Activated T-cell treated with anti-CD3 and anti-CD28 coated beads for 24 hours (primary cell): ENCODE results near the gene ZFYVE19.

Experiments
- DNase-seq: peaks from one replicate; pipeline ENCODE4 v3.0.0-alpha.2; 2020; ENCODE audit warnings: low read depth

Gene ZFYVE19, protein sequence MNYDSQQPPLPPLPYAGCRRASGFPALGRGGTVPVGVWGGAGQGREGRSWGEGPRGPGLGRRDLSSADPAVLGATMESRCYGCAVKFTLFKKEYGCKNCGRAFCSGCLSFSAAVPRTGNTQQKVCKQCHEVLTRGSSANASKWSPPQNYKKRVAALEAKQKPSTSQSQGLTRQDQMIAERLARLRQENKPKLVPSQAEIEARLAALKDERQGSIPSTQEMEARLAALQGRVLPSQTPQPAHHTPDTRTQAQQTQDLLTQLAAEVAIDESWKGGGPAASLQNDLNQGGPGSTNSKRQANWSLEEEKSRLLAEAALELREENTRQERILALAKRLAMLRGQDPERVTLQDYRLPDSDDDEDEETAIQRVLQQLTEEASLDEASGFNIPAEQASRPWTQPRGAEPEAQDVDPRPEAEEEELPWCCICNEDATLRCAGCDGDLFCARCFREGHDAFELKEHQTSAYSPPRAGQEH

DNA sequence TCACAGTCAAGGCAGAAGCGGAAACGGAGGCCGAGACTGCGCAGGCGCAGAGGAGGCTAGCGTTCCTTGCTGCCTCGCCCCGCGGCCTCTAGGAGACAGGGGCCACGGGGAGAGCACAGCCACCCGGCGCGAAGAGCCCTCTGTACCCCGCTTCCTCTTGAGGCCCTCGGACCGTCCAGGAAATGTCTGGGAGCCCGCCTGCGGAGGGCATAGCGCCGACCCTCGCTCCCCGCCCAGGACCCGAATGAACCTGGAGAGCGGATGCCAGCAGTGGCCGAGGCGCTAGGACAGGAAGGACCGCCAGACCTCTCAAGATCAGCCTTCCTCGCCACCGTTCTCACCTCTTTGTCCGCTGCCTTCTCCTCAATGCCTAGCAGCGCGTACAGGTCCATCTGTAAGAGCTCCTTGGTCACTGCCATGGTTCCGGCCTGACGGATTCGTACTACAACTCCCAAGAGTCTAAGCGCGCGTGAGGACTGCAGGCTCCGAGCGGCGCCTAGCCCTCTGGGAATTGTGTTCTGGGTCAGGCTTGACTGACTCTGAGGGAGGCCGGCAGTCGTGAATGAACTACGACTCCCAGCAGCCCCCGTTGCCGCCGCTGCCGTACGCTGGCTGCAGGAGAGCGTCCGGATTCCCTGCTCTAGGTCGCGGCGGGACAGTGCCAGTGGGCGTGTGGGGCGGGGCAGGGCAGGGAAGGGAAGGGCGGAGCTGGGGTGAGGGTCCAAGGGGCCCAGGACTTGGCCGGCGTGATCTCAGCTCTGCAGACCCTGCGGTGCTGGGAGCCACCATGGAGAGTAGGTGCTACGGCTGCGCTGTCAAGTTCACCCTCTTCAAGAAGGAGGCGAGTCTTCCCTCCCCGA is at the start of gene ZFYVE19, which contains the start of gene DNAJC17:
Gene ZFYVE19 (plus strand): TSS at position 62 of the 860 bp plus-strand sequence. CDS start 501 bp downstream, at position 563.
Gene DNAJC17 (minus strand): TSS at position 446 of the 860 bp plus-strand sequence. CDS start 27 bp downstream, at position 419.
- peak; percentile 90 for DNase-seq

DNA sequence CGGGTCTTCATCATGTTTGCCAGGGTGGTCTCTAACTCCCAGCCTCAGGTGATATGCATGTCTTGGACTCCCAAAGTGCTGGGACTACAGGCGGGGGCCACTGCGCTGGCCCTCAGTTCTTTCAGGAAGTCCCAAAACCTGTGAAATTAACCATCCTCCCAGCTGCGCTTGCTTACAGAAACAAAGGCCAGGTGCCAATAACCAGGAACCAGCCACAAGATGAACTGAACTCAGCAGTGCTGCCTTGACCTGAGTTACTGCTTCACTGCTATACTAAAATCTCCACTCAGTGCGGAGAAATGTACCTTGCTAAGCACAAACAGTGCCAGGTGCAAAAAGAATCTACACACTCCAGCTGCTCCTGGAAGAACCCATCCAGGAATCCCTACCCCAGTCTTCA is 46.9 kb upstream of the ZFYVE19 start:
- no peak for DNase-seq

DNA sequence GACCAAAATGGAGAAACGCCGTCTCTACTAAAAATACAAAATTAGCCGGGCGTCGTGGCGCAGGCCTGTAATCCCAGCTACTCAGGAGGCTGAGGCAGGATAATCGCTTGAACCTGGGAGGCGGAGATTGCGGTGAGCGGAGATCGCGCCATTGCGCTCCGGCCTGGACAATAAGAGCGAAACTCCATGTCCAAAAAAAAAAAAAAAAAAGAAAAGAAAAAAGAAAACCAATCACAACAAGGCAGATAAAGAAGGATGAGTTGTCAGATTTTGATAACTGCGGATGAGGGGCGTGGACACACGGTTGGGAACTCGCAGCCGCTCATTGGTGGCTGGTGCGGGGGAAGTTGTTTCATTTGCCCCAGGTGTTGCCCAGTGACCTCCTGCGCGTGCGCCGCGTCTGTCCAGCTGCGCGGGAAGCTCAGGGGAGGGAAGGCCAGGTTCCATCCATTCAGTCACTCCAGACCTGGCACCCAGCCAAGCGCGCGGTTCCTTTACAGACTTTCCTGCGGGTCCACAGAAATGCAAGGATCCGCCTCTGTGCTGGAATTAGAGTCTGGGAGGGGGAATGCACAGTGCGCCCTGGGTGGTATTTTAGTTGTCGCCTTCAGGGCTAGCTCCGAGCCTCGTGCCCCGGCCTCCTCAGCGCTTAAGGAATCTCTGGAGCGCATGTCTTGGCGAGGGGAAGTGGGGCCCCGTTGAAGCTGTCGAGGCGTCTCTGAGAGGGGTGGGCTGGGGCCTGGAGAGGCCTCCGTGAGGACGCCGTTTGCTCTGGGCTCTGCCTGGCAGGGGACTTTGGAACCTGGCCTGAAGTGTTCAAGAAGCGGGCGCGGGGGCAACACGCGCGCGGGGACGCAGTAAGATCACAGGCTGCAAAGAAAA is 43.7 kb upstream of the ZFYVE19 start:
- peak; percentile 20 for DNase-seq

DNA sequence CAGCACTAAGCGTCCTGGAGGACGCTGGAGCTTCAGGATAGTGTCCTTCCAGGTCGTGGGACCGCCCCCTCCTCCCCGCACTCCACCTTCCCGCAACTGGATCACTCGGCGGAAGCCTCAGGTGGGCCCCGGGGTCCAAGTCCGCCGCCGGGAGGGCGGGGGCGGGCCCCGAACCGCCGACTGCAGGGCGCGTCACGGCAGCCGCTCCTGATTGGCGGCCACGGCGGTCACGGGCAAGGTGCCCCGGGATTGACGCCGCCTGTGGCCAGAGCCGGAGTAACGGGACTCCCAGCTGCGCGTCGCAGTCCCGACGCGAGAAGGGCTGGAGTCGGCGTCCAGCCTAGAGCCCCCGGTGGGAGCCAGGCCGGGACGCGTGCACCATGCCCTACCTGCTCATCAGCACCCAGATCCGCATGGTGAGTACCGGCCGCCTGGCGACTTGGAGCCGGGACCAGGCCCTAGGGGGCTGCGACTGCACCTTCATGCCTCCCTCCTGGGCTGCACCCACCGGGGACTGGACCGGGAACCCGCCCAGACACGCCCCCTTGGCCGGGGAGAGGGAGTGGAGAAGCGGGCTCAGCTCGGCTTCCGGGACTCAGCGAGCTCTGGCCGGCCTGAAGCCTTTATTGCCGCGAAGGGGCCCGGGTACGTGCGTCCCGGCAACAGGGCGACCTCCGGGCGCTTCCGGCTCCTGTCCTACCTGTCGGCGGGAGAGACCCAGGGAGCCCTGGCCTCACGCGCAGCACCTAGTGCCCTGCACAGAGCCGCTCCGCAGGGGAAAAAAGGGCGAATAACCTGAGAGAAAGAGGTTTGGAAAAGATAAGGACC is 42.9 kb upstream of the ZFYVE19 start, which contains the start of gene GCHFR:
Gene GCHFR (plus strand): TSS at position 268 of the 828 bp plus-strand sequence. CDS start 113 bp downstream, at position 381.
- peak; percentile 45 for DNase-seq

DNA sequence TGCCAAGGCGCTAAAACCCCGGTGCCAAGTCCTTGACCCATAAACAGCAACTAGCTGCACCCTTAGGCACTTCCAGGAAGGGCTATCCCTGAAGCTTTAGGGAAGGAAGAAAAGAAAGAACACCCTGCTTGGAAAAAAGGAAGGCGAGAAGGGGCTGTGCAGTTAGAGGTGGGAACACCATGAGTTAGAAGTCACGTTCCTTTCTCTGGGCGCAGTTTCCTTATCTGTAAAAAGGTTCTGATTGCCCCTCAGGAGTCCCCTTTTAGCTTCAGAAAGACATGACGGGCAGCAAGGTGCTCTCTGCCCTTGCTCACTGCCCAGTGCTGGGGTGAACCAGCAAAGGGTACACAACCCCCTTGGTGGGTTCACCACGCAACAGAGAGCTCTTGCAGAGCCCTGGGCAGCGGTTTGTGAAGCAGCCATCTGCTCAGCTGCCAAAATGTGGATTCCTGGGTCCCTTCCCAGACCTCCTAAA is 42.2 kb upstream of the ZFYVE19 start:
- DNase-seq: no peak

DNA sequence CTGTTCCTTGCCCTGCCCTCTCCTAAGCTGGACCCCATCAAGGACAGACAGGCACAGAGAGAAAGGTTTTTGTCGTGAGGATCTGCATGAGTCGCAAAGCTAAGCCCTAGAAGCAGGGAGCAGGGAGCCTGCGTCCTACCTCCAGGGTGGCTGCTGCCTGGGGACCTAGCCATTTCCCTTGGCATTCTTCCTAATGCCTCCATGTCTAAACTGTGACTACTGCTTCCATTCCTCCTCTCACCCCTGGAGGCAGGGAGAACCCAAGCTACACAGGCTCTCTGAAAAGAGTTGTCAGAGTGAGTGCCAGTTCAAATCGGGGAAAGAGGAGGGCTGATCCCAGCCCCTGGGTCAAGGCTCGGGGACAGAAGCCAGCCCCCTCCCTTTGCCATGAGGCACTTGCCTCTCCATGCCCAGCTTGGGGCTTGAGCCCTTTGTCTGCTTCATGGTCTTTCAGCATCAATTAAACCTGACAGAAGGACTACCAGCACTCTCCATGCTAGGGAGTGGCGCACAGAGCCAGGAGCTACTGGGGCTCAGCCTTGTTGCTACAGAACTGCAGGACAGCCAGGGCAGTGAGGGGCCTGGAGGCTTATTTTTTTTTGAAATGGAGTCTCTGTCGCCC is 40.6 kb upstream of the ZFYVE19 start:
- DNase-seq: no peak

DNA sequence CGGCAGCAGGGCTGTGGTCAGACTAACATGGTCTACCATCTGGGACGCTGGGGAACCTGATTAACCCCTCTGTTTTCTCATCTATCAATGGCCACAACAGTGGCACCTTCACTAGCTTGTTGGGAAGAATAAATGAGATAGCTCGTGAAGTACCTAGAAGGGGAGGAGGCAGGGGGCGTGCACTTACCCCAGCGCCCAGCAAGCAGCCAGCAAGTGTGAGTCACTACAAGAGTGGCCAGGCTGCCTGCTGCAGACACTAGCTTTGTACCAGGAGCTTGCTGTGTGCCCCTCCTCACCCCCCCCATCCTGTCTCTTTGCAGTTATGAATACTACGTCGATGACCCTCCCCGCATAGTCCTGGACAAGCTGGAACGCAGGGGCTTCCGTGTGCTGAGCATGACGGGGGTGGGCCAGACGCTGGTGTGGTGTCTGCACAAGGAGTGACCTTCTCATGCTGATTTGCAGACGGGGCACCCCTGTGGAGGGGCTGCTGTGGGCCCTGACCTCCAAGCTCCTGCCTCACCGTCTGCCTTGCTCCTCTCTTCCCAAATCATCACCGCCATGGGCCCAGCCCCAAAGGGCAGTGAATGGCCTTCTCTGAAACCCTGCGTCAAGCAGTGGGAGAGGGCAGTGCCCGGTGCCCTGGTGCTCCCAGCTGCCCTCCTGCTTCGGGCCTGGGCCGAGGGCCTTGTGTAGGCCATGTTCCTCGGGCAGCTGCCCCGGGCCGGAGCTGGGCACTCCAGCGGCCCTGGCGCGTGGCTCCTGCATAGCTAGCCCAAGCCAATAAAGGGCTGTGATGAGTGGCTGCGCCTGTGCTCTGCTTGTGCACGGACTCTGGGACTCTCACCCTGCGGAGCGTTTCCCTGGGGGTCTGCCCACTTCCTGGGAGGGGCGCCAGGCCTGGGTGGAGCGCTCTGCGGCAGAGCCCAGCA is 39.7 kb upstream of the ZFYVE19 start:
- DNase-seq: no peak

DNA sequence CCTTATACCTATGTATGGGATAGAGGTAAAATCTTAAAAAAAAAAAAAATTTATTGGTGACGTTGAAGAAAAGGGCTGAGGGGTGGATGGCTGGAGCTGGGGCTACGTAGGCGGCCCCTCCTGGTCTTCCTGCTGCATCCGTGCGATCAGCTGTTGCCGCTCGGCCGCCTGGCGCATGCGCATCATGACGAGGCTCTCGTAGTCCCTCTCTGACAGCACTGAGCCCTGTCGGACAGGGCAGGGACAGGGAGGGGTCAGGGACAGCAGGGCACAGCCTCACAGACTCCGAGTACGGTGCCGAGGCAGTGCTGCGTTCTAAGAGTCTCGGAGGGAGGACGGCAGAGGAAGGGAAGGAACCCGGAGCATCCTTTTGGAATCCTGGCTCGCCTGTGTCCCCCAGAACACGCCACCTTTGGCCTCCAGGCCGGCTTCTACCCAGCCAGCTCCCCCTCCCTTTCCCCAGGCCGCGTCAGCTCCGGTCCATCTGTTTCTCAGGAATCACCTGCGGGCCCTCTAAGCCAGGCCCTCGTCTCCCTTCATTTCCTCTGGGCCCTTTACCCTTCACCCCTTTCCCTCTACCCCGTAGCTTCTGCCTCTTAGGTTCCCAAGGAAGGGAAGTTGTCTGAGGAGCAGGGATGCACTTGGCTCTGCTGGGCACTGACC is 38.9 kb upstream of the ZFYVE19 start:
- DNase-seq: no peak

DNA sequence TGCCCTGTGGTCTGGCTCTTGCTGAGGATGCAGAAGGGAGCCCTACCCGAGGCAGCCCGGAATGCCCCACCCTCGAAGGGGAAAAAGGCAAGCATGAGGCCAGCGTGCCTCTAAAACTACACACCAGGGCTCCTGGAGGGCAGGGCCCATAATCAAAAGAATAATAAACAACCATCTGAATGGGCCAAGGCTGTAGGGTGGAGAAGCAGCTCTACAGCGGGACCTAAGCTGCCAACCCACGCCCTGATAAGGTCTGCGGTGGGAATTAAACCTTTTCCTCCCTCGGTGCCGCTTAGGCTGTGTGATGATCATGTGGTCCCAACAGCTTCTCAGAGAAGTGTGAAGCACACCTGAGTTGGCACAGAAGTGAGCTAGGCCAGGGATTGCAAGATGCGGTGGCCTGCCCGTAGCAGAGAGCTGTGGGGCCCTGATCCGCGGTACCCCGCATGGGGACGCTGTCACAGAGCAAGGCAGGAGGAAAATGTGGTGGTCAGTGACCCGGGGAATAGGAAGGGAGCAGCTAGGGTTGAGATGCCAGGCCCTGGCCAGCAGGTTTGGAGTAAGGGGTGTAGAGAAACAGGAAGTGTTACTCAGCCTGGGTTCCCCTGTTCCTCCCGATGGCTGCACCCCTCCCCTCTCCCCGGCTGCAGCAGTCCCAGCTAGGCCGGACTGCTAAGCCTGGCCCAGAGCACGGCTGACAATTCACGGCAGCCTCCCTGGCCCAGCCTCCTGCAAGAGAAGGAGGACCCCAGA is 38.2 kb upstream of the ZFYVE19 start:
- no peak for DNase-seq

DNA sequence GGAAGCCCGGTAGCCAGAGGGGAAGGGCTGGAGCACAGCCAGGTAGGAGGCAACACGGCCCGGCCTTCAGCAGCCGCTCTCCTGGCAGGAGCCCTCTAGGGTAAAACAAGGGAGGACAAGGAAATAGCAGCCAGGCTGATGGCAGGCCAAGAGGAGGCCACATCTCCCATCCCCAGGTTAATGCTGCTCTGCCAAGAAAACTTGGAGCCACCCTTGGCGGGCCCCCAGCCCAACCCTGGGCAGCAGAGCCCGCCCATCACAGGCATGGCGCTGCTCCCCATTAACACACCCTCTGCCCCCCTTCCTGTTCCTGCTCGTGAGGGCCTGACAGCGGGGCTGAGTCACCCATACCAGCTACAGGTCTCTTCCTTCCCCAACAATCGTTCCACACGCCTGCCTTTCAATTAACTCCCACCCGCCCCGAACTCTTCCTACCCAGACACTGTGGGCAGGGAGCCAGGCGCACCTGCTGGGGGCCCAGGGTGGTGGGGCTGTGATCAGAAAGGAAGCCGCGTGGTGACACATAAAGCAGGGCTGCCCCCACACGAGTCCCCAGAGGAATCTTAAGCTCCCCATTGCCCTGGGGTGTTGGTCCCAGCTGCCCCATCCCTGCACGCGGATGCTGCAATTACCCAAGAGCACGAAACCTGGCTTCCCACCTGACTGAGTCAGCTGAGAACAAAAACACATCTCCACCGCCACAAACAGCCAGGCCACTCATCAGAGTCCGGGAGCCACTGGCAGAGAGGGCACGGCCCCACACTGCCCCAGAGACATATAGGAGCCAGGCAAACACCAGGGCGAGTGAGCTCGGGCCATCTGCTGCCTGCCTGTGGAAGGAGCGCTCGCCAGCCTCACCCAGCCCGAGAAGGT is 37.4 kb upstream of the ZFYVE19 start, which contains the start of gene C15orf62:
Gene C15orf62 (plus strand): TSS at position 707 of the 873 bp plus-strand sequence. CDS start 516 bp downstream, outside the sequence.
- DNase-seq: peak; percentile 65

DNA sequence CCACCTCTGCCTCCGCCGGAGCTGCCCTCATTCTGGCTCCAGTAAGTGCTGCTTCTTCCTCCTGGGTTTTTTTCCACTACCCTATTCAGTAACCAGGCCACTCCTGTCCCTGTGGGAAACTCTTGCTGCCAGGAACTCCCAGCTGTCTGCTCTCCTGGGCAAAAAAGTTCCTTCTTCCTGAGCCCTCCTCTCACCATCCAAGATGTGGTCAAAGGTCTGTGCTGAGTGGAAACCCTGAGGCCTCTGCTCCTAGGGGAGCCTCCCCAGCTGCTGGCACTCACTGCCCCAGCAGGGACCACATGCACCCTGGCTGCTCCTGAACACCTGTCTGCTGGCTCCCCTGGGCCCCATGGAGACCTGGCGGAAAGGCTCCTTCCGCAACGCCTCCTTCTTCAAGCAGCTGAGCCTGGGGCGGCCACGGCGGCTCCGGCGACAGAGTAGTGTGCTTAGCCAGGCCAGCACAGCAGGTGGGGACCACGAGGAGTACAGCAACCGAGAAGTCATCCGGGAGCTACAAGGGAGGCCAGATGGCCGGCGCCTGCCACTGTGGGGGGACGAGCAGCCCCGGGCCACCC is 36.7 kb upstream of the ZFYVE19 start:
- no peak for DNase-seq

DNA sequence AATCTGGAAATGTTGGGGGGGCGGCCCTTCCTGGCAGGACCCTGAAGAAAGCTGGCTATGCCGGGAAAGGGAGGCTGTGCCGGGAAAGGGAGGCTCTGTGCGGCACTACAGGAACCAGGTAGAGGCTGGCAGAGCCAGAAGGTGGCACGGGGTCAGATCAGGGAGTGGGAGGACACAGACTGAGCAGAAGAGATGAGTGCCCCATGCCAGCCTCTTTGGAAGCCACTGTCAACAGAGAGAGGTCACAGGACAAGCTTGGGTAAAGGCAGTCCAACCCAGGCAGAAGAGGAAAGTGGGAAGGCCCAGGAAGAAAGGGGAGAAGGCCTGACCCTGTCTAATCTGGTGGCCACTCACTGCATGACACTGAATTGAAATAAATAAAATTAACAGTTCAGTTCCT is 35.6 kb upstream of the ZFYVE19 start:
- no peak for DNase-seq

DNA sequence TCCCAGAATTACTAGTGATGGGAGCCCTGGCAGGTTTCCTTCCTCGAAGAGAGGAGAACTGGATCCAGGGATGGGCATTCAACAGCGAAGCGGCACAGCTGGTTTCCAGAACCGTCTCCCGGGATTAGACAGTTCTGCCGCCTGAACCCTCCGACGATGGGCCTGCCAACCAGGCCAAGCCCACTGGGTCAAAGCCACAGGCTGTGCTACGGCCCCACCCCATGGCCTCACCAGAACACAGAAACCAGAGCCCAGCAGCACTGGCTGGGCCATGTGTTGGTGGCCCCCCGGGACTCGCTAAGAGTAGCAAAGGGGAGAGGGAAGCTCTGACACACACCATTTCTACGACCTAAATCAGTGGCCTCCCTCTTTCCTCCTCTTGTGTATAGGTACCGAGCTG is 34.9 kb upstream of the ZFYVE19 start:
- no peak for DNase-seq

DNA sequence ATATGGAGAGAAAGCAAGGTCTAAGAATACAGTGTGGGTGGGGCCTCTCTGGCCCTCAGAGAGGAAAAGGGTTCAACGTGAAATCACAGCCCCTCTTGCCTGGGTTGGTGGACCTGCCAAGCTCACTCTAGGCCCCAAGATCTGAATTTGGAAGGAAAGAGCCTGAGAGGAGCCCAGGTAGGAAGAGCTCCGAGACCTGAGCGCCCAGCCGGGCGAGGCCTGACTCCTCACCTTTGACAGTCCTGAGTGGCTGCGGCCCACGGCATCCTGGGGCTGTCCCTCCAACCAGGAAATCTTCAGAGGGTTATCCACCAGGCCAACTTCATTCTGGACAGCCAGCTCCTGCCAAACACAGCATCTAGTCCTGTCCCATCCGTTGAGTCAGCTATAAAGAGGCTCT is 33.4 kb upstream of the ZFYVE19 start:
- no peak for DNase-seq

DNA sequence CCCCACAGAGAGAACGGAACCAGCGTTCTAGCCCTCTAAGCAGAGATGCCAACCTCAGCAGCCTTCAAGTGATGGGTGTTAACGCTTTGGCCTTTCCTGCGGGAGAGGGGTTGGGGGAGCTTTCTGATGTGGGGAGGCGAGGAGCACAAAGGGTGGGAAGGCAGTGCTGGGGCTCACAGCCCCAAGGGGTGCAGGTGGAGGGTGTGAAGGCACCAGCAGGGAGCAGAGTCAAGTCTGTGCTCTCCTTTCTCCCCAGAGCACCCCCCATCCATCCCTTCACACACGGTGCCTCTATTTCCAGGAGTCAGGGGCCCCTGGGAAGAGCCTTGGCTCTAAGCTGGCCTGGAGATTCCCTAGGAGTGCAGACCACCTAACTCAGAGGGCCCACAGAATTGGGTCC is 33.0 kb upstream of the ZFYVE19 start:
- no peak for DNase-seq

DNA sequence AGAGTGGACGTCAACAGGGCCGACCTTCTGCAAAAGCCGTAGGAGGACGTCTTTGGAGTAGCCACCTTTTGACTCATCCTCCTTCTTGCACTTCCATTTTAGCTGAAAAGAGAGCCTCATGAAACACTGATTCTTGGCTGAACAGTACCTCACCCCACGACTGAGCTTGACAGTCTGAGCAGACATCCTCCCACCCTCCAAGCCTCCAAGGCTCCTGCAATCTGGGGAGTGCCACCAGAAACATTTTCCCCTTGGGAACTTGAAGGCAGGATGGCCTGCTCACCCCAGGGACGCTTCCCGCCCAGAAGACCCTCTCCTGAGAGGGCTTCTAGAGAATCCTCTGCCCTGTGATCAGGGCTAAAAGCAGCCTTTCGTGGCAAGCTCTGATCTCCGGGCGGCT is 31.9 kb upstream of the ZFYVE19 start:
- DNase-seq: no peak
